ENCODE measurements around the gene NPAS3.

Gene NPAS3

GRCh38 chr14:33717866-33718265 lies 779.2 kb downstream of the NPAS3 start:
- TF ChIP-seq REST (IDR thresholded peaks at IDR 0.05; ENCODE audit: insufficient read depth in 1 of 2, low read depth in 2 of 2, low read length in 2 of 2) (no peak), SIN3A (IDR thresholded peaks at IDR 0.05; ENCODE audit: borderline replicate concordance, insufficient read depth, low read length) (no peak), TAF1 (IDR thresholded peaks at IDR 0.05; ENCODE audit: borderline replicate concordance, insufficient read depth, low read length) (no peak), FOXP2 (optimal IDR thresholded peaks at IDR 0.05; ENCODE audit: borderline replicate concordance, extremely low read depth, extremely low read length, insufficient read depth) (no peak), POLR2AphosphoS5 (IDR thresholded peaks at IDR 0.05; ENCODE audit: low read depth, low read length) (no peak)

GRCh38 chr14:33720284-33720787 lies 781.7 kb downstream of the NPAS3 start:
- no peak for TF ChIP-seq FOXP2 (optimal IDR thresholded peaks at IDR 0.05; ENCODE audit: borderline replicate concordance, extremely low read depth, extremely low read length, insufficient read depth)
- TF ChIP-seq POLR2AphosphoS5 (IDR thresholded peaks at IDR 0.05; ENCODE audit: low read depth, low read length), result no peak
- no peak for TF ChIP-seq SIN3A (IDR thresholded peaks at IDR 0.05; ENCODE audit: borderline replicate concordance, insufficient read depth, low read length)
- TF ChIP-seq REST (IDR thresholded peaks at IDR 0.05; ENCODE audit: insufficient read depth in 1 of 2, low read depth in 2 of 2, low read length in 2 of 2), result no peak
- no peak for TF ChIP-seq TAF1 (IDR thresholded peaks at IDR 0.05; ENCODE audit: borderline replicate concordance, insufficient read depth, low read length)

GRCh38 chr14:33726685-33727084 lies 788.0 kb downstream of the NPAS3 start:
- no peak for TF ChIP-seq FOXP2 (optimal IDR thresholded peaks at IDR 0.05; ENCODE audit: borderline replicate concordance, extremely low read depth, extremely low read length, insufficient read depth)
- TF ChIP-seq POLR2AphosphoS5 (IDR thresholded peaks at IDR 0.05; ENCODE audit: low read depth, low read length), result no peak
- no peak for TF ChIP-seq TAF1 (IDR thresholded peaks at IDR 0.05; ENCODE audit: borderline replicate concordance, insufficient read depth, low read length)
- no peak for TF ChIP-seq SIN3A (IDR thresholded peaks at IDR 0.05; ENCODE audit: borderline replicate concordance, insufficient read depth, low read length)
- TF ChIP-seq REST (IDR thresholded peaks at IDR 0.05; ENCODE audit: insufficient read depth in 1 of 2, low read depth in 2 of 2, low read length in 2 of 2), result no peak

- TF ChIP-seq FOXP2 (optimal IDR thresholded peaks at IDR 0.05; ENCODE audit: borderline replicate concordance, extremely low read depth, extremely low read length, insufficient read depth), result no peak
- no peak for TF ChIP-seq POLR2AphosphoS5 (IDR thresholded peaks at IDR 0.05; ENCODE audit: low read depth, low read length)
- no peak for TF ChIP-seq TAF1 (IDR thresholded peaks at IDR 0.05; ENCODE audit: borderline replicate concordance, insufficient read depth, low read length)
- TF ChIP-seq REST (IDR thresholded peaks at IDR 0.05; ENCODE audit: insufficient read depth in 1 of 2, low read depth in 2 of 2, low read length in 2 of 2), result no peak
- no peak for TF ChIP-seq SIN3A (IDR thresholded peaks at IDR 0.05; ENCODE audit: borderline replicate concordance, insufficient read depth, low read length)
These were observed 788.9 kb downstream of the NPAS3 start for GRCh38 chr14:33727606-33728005.

Data from PFSK-1 (cell line).